Aorta (tissue), 5 donors: Measurements from ENCODE around the gene AKR1D1. TPM values are rescaled to one million over a fixed set of nuclear protein-coding genes. Genes with fewer than 3 reads are reported as not detected.

Experiments used
- ATAC-seq: fragments of 200-7000 bp; cut with Tn5 transposase; one replicate; pipeline ENCODE4 v1.9.1; 2022; ENCODE audit warnings: moderate library complexity; ENCODE audit not compliant: low FRiP score
- DNase-seq, 2 donors: peaks; one replicate each; pipeline ENCODE4 v3.0.0-alpha.2; 2020
- H3K27ac ChIP-seq, 2 donors: one replicate each; pipeline ENCODE4 v1.5.1; 2013; ENCODE audit warnings: low read length in 2 of 2, mild to moderate bottlenecking in 2 of 2, moderate library complexity in 2 of 2, control low read depth in 1 of 2, inconsistent platforms in 1 of 2, low read depth in 1 of 2
- H3K27me3 ChIP-seq, 2 donors: one replicate each; pipeline ENCODE4 v1.6.1; 2013; ENCODE audit warnings: control low read depth in 1 of 2, low read length in 1 of 2, mild to moderate bottlenecking in 1 of 2, moderate library complexity in 1 of 2; ENCODE audit not compliant: insufficient read depth in 2 of 2, control insufficient read depth in 1 of 2
- H3K36me3 ChIP-seq, 2 donors: one replicate each; pipeline ENCODE4 v1.6.1; 2013; ENCODE audit warnings: control low read depth in 1 of 2, low read length in 1 of 2, mild to moderate bottlenecking in 1 of 2; ENCODE audit not compliant: insufficient read depth in 2 of 2, control insufficient read depth in 1 of 2
- H3K4me1 ChIP-seq, 2 donors: one replicate each; pipeline ENCODE4 v1.6.1; 2013; ENCODE audit warnings: low read length in 2 of 2, control low read depth in 1 of 2, mild to moderate bottlenecking in 1 of 2, moderate library complexity in 1 of 2; ENCODE audit not compliant: insufficient read depth in 2 of 2, control insufficient read depth in 1 of 2
- H3K4me3 ChIP-seq, 2 donors: one replicate each; pipeline ENCODE4 v1.5.1; 2013; ENCODE audit warnings: low read length in 2 of 2, control low read depth in 1 of 2, mild to moderate bottlenecking in 1 of 2
- H3K9me3 ChIP-seq: one replicate; pipeline ENCODE4 v1.6.1; 2013; ENCODE audit warnings: mild to moderate bottlenecking, low read length; ENCODE audit not compliant: control insufficient read depth
- WGBS, 2 donors: extraction: QIAGEN DNeasy Blood & Tissue Kit; methylation state at CpG; one replicate each; pipeline ENCODE4 v1.1.7; 2013; 5-methylcytosine and 5-hydroxymethylcytosine counted together
- intact Hi-C, 2 donors: fragments of 100-400 bp; cut with DNase I; formaldehyde crosslinking; loops; one replicate each; pipeline versions ENCODE4 v1.14.2 to v1.15.0; 2022
- polyA plus RNA-seq, 2 donors: library from polyadenylated mRNA; stranded (reverse); fragments of 200-250 nt; gene quantifications; one replicate each; pipeline ENCODE4 v1.2.3, GENCODE V29; 2013
- total RNA-seq, 2 donors: library from RNA; stranded (reverse); fragmentation: NEBNext Ultra II Directional; extraction: Animal tissue kit (Norgen Biotek cat#: 25700); gene quantifications; one replicate each; pipeline ENCODE4 v1.2.1, GENCODE V29; 2021
- donor health status: healthy with polysubstance abuse.
- donor health status: Bipolar disorder and iron deficiency.
- donor health status: DM: no; HTN: no; CAD: no.
- donor health status: DM: no; HTN: no; CAD: no.
- donor health status: DM: yes; HTN: yes; CAD: no.

AKR1D1 gene
- total and polyA plus RNA-seq, 4 donors = not detected

- 77 to 81% methylated on average over 8 of the region's 8 CpGs for WGBS, 2 donors
- no peak for ATAC-seq
- H3K27me3 ChIP-seq = peaks cover 0 to 1% of the 10 kb centered on the region in 2 donors
- H3K4me1 ChIP-seq = no peaks in the 10 kb centered on the region
- no peaks in the 10 kb centered on the region for H3K36me3 ChIP-seq
- intact Hi-C loops = no loop called here
- no peak for DNase-seq
- H3K27ac ChIP-seq = no peak overlapping the region
- no peaks in the 10 kb centered on the region for H3K9me3 ChIP-seq
- no peak overlapping the region for H3K4me3 ChIP-seq
Observed at GRCh38 chr7:138095972-138096935, 20.0 kb downstream of the AKR1D1 start.

GRCh38 chr7:138097064-138097741, 20.9 kb downstream of the AKR1D1 start:
- H3K27me3 ChIP-seq = peaks cover 0 to 1% of the 10 kb centered on the region in 2 donors
- no peak overlapping the region for H3K27ac ChIP-seq
- ATAC-seq (no peak), DNase-seq (no peak)
- H3K9me3 ChIP-seq = no peaks in the 10 kb centered on the region
- no peaks in the 10 kb centered on the region for H3K4me1 ChIP-seq
- H3K36me3 ChIP-seq = no peaks in the 10 kb centered on the region
- intact Hi-C loops = no loop called here
- WGBS, 2 donors = 76 to 81% methylated on average over 3 of the region's 3 CpGs
- H3K4me3 ChIP-seq = no peak overlapping the region

GRCh38 chr7:138099813-138100212, 23.6 kb downstream of the AKR1D1 start:
- no peaks in the 10 kb centered on the region for H3K36me3 ChIP-seq
- WGBS, 2 donors = 86 to 88% methylated on average over 3 of the region's 3 CpGs
- no peak overlapping the region for H3K4me3 ChIP-seq
- H3K27ac ChIP-seq = no peak overlapping the region
- DNase-seq (no peak), ATAC-seq (no peak)
- no peaks in the 10 kb centered on the region for H3K9me3 ChIP-seq
- no peaks in the 10 kb centered on the region for H3K4me1 ChIP-seq
- intact Hi-C loops = no loop called here
- peaks cover 0 to 1% of the 10 kb centered on the region in 2 donors for H3K27me3 ChIP-seq

- ATAC-seq (no peak), DNase-seq (no peak)
- Histone ChIP-seq H3K9me3 (no peaks in the 10 kb centered on the region), H3K36me3 (no peaks in the 10 kb centered on the region), H3K4me1 (no peaks in the 10 kb centered on the region), H3K4me3 (no peak overlapping the region), H3K27ac (no peak overlapping the region), H3K27me3 (peaks cover 0 to 1% of the 10 kb centered on the region in 2 donors)
- intact Hi-C loops = no loop called here
- WGBS, 2 donors = 87% methylated on average over 5 of the region's 5 CpGs
Observed at GRCh38 chr7:138105221-138105620, 29.0 kb downstream of the AKR1D1 start.

- intact Hi-C loops = no loop called here
- Histone ChIP-seq H3K9me3 (no peaks in the 10 kb centered on the region), H3K4me3 (no peak overlapping the region), H3K36me3 (no peaks in the 10 kb centered on the region), H3K4me1 (no peaks in the 10 kb centered on the region), H3K27ac (no peak overlapping the region), H3K27me3 (no peaks in the 10 kb centered on the region)
- WGBS, 2 donors = 89 to 93% methylated on average over 3 of the region's 3 CpGs
- no peak for DNase-seq
- ATAC-seq = no peak
Observed at GRCh38 chr7:138115047-138115446, 38.8 kb downstream of the AKR1D1 start.

- H3K9me3 ChIP-seq = no peaks in the 10 kb centered on the region
- WGBS, 2 donors = 40 to 52% methylated on average over 1 of the region's 1 CpG
- no peak overlapping the region for H3K4me3 ChIP-seq
- ATAC-seq (no peak), DNase-seq (no peak)
- H3K4me1 ChIP-seq = no peaks in the 10 kb centered on the region
- intact Hi-C loops = no loop called here
- H3K27ac ChIP-seq = no peak overlapping the region
- no peaks in the 10 kb centered on the region for H3K27me3 ChIP-seq
- H3K36me3 ChIP-seq = no peaks in the 10 kb centered on the region
Observed at GRCh38 chr7:138116141-138116540, 39.9 kb downstream of the AKR1D1 start.

- no peaks in the 10 kb centered on the region for H3K4me1 ChIP-seq
- no peaks in the 10 kb centered on the region for H3K9me3 ChIP-seq
- H3K4me3 ChIP-seq = no peak overlapping the region
- WGBS, 2 donors = 56 to 72% methylated on average over 2 of the region's 2 CpGs
- ATAC-seq (no peak), DNase-seq (no peak)
- no peaks in the 10 kb centered on the region for H3K36me3 ChIP-seq
- intact Hi-C loops = no loop called here
- H3K27ac ChIP-seq = no peak overlapping the region
- H3K27me3 ChIP-seq = no peaks in the 10 kb centered on the region
Observed at GRCh38 chr7:138116892-138117291, 40.6 kb downstream of the AKR1D1 start.

GRCh38 chr7:138120140-138120827, 44.0 kb downstream of the AKR1D1 start:
- H3K4me3 ChIP-seq = no peak overlapping the region
- no peaks in the 10 kb centered on the region for H3K36me3 ChIP-seq
- no peaks in the 10 kb centered on the region for H3K27me3 ChIP-seq
- no peak overlapping the region for H3K27ac ChIP-seq
- no peak for ATAC-seq
- no peaks in the 10 kb centered on the region for H3K4me1 ChIP-seq
- 78 to 80% methylated on average over 10 of the region's 10 CpGs for WGBS, 2 donors
- DNase-seq = no peak
- intact Hi-C loops = no loop called here
- H3K9me3 ChIP-seq = no peaks in the 10 kb centered on the region
